Breast epithelium (tissue), 4 donors: ENCODE measurements around the gene ATP9B. TPM values are rescaled to one million over a fixed set of nuclear protein-coding genes. Genes with fewer than 3 reads are reported as not detected.

ENCODE experiments used
- DNase-seq, 2 donors: peaks; one replicate each; pipeline ENCODE4 v3.0.0-alpha.2; 2019; ENCODE audit warnings: low spot score in 2 of 2
- H3K27ac ChIP-seq, 2 donors: fragments of 200-600 bp; sonication (generic) in 1 of 2; one replicate each; pipeline ENCODE4 v1.5.1; 2016 to 2019; ENCODE audit warnings: mild to moderate bottlenecking in 1 of 2
- H3K27me3 ChIP-seq, 2 donors: fragments of 200-600 bp; sonication (generic) in 1 of 2; one replicate each; pipeline versions ENCODE4 v1.5.1 to v1.6.0; 2017 to 2019; ENCODE audit warnings: control low read depth in 1 of 2, mild to moderate bottlenecking in 1 of 2
- H3K36me3 ChIP-seq: fragments of 200-600 bp; one replicate; pipeline ENCODE4 v1.5.1; 2019
- H3K4me1 ChIP-seq, 2 donors: fragments of 200-600 bp; sonication (generic); one replicate each; pipeline ENCODE4 v1.5.1; 2016 to 2019; ENCODE audit warnings: control low read depth in 1 of 2
- H3K4me3 ChIP-seq, 3 donors: fragments of 200-600 bp; sonication (generic); 1 replicate in 2 of 3; 2 replicates in 1 of 3; pipeline ENCODE4 v1.5.1; 2016 to 2019; ENCODE audit warnings: mild to moderate bottlenecking in 3 of 3, moderate library complexity in 2 of 3
- H3K9me3 ChIP-seq, 2 donors: fragments of 200-600 bp; sonication (generic) in 1 of 2; one replicate each; pipeline ENCODE4 v1.5.1; 2016 to 2019; ENCODE audit warnings: control low read depth in 1 of 2
- POLR2A ChIP-seq: fragments of 450-650 bp; IDR thresholded peaks from one replicate; pipeline ENCODE4 v1.6.1; 2016; ENCODE audit warnings: antibody characterized with exemption, mild to moderate bottlenecking, moderate library complexity
- POLR2AphosphoS5 ChIP-seq, 3 donors: sonication (generic); formaldehyde crosslinking; IDR thresholded peaks; one replicate each; pipeline ENCODE4 v1.6.1; 2017; ENCODE audit warnings: antibody characterized with exemption in 3 of 3
- intact Hi-C: fragments of 100-400 bp; cut with DNase I; formaldehyde crosslinking; loops from one replicate; pipeline ENCODE4 v1.15.1; 2023; ENCODE audit warnings: low total_unique reads
- total RNA-seq, 3 donors: library from RNA; depleted of rRNA; stranded (reverse); fragments of >200 nt; gene quantifications; one replicate each; pipeline ENCODE4 v1.1.0, GENCODE V29; 2016
- TF ChIP-seq, protein P1 (sequence below), 3 donors: fragments of 450-650 bp; IDR thresholded peaks; one replicate each; pipeline ENCODE4 v1.5.1; 2016 to 2017; ENCODE audit warnings: antibody characterized with exemption in 3 of 3, mild to moderate bottlenecking in 3 of 3, moderate library complexity in 3 of 3

Gene ATP9B
- total RNA-seq, 3 donors from 2014 or later, result 42.1 to 55.9 (median 54.4) TPM

DNA sequence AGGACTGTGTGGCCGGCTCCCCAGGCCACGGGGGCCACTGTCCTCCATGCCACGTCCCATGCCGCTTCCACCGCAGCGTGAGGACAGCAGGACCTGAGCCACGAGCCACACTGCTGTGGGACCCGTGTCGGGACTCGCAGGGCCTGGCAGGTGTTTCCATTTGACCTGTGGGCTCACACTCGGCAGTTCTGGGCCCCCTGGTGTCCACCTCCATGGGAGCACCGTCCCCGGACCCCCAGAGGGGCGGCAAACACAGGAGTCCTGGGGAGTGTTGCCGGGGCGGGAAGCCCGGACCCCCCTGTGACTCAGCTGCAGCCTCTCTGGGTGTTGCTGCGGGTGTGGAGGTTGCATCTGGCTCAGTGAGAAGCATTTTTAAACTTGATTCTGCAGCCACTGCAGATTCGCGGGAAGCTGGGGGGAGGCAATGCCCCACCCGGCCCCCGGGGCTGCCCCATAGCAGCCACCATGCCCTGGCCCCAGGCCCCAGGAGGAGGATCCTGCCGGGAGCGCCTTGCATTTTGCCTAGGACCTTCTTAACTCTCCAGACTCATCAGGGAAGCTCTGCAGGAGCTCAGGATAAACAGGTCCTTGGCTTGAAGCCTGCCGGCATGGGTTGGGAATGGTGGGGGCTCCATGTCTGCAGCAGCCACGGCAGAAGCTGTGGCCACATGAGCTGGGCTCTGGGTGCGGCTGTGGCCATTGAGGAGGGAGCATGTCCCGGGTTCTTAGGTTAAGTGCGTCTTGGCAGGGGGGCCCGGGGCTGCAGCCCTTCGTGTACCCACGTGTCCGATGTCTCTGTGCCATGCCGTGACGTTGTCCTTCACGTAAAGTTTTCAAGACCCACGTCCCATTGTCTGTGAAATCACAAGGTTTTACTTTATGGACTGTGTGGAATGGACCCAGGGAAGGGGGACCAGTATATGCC lies 357.4 kb downstream of the ATP9B start:
- no peaks in the 10 kb centered on the region for H3K36me3 ChIP-seq
- no peak overlapping the region for H3K27ac ChIP-seq
- H3K9me3 ChIP-seq, result no peaks in the 10 kb centered on the region
- intact Hi-C loops, result no loop called here
- no peak for DNase-seq
- TF ChIP-seq POLR2A (no peak), POLR2AphosphoS5 (IDR thresholded peaks at IDR 0.05) (no peak)
- TF ChIP-seq, protein P1, sequence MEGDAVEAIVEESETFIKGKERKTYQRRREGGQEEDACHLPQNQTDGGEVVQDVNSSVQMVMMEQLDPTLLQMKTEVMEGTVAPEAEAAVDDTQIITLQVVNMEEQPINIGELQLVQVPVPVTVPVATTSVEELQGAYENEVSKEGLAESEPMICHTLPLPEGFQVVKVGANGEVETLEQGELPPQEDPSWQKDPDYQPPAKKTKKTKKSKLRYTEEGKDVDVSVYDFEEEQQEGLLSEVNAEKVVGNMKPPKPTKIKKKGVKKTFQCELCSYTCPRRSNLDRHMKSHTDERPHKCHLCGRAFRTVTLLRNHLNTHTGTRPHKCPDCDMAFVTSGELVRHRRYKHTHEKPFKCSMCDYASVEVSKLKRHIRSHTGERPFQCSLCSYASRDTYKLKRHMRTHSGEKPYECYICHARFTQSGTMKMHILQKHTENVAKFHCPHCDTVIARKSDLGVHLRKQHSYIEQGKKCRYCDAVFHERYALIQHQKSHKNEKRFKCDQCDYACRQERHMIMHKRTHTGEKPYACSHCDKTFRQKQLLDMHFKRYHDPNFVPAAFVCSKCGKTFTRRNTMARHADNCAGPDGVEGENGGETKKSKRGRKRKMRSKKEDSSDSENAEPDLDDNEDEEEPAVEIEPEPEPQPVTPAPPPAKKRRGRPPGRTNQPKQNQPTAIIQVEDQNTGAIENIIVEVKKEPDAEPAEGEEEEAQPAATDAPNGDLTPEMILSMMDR (IDR thresholded peaks at IDR 0.05), result no peak
- H3K4me1 ChIP-seq, result no peaks in the 10 kb centered on the region
- H3K27me3 ChIP-seq, result no peaks in the 10 kb centered on the region
- H3K4me3 ChIP-seq, result no peak overlapping the region

DNA sequence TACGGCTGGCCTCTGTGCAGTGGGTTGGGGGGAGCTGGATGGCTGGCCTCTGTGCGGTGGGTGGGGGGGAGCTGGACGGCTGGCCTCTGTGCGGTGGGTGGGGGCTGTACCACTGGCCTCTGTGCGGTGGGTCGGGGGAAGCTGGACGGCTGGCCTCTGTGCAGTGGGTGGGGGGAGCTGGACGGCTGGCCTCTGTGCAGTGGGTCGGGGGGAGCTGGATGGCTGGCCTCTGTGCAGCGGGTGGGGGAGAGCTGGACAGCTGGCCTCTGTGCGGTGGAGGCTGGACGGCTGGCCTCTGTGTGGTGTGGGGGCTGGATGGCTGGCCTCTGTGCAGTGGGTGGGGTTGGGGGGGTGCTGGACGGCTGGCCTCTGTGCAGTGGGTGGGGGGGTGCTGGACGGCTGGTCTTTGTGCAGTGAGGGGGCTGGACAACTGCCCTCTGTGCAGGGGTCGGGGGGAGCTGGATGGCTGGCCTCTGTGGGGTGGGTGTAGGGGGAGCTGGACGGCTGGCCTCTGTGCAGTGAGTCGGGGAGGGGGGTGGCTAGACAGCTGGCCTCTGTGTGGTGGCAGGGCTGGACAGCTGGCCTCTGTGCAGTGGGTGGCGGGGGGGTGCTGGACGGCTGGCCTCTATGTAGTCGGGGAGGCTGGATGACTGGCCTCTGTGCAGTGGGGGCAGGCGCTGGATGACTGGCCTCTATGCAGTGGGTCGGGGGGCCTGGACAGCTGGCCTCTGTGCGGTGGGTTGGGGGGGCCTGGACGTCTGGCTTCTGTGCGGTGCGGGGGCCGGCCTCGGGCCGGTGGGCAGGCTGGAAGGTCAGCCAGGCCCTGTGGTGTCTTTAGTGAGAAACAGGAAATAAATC lies 358.4 kb downstream of the ATP9B start:
- Histone ChIP-seq H3K27ac (no peak overlapping the region), H3K9me3 (no peaks in the 10 kb centered on the region), H3K4me1 (no peaks in the 10 kb centered on the region), H3K36me3 (no peaks in the 10 kb centered on the region), H3K27me3 (no peaks in the 10 kb centered on the region), H3K4me3 (no peak overlapping the region)
- DNase-seq, result no peak
- TF ChIP-seq, protein P1 (IDR thresholded peaks at IDR 0.05), result no peak
- no peak for TF ChIP-seq POLR2AphosphoS5 (IDR thresholded peaks at IDR 0.05)
- TF ChIP-seq POLR2A, result no peak
- intact Hi-C loops, result no loop called here

Other genes with a start within 250 kb of the ATP9B start
- not detected for gene SALL3, start 89.6 kb upstream of the ATP9B start, total RNA-seq